ENCODE measurements around the gene LRRC4C.

DNA sequence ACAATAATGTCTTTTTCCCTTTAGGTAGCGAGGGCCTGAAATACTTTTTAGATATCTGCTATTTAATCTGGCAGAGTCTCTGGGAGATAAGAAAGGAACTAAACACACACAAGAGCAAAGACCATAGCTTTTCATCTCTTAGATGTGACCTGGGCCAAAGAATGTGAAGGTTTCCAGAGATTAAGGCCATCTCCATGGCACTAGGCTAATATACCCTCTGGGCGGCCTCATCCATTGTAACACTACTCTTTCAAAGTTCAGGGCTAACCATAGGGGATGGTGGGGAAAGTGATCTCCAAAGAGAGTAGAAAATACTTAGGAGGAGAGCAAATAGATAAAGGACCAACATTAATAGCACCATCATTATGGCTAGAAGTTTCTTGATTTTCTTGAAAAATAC, 326.4 kb downstream of the LRRC4C start:
- no peak for TF ChIP-seq EZH2 (IDR thresholded peaks at IDR 0.05; ENCODE audit: borderline replicate concordance, low read length)
- TF ChIP-seq, protein P1, sequence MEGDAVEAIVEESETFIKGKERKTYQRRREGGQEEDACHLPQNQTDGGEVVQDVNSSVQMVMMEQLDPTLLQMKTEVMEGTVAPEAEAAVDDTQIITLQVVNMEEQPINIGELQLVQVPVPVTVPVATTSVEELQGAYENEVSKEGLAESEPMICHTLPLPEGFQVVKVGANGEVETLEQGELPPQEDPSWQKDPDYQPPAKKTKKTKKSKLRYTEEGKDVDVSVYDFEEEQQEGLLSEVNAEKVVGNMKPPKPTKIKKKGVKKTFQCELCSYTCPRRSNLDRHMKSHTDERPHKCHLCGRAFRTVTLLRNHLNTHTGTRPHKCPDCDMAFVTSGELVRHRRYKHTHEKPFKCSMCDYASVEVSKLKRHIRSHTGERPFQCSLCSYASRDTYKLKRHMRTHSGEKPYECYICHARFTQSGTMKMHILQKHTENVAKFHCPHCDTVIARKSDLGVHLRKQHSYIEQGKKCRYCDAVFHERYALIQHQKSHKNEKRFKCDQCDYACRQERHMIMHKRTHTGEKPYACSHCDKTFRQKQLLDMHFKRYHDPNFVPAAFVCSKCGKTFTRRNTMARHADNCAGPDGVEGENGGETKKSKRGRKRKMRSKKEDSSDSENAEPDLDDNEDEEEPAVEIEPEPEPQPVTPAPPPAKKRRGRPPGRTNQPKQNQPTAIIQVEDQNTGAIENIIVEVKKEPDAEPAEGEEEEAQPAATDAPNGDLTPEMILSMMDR (IDR thresholded peaks at IDR 0.05; ENCODE audit: low read length) = no peak

Measured in OCI-LY1 (cell line).